ENCODE results near the gene CALD1.
A peak's percentile ranks its signal among the peaks of the same experiment; 100 is the strongest.

The CALD1 gene

GRCh38 chr7:134932707-134933370, 153.4 kb downstream of the CALD1 start:
- no peak for DNase-seq

GRCh38 chr7:134933460-134934068, 154.1 kb downstream of the CALD1 start:
- no peak for DNase-seq

- DNase-seq: no peak
Observed at GRCh38 chr7:134935701-134936100, 156.3 kb downstream of the CALD1 start.

- no peak for DNase-seq
Observed at GRCh38 chr7:134936893-134937510, 157.6 kb downstream of the CALD1 start.

GRCh38 chr7:134938141-134938540, 158.7 kb downstream of the CALD1 start:
- DNase-seq: no peak

- DNase-seq: no peak
Observed at GRCh38 chr7:134939136-134939535, 159.7 kb downstream of the CALD1 start.

- DNase-seq: no peak
Observed at GRCh38 chr7:134940729-134941128, 161.3 kb downstream of the CALD1 start.

GRCh38 chr7:134941185-134941900, 161.9 kb downstream of the CALD1 start:
- no peak for DNase-seq

- no peak for DNase-seq
Observed at GRCh38 chr7:134941952-134942351, 162.5 kb downstream of the CALD1 start.

GRCh38 chr7:134942690-134943466, 163.4 kb downstream of the CALD1 start:
- no peak for DNase-seq

- DNase-seq: peak; percentile 38
Observed at GRCh38 chr7:134943785-134944400, 164.5 kb downstream of the CALD1 start.

- no peak for DNase-seq
Observed at GRCh38 chr7:134945691-134946090, 166.3 kb downstream of the CALD1 start.

GRCh38 chr7:134946260-134946659, 166.8 kb downstream of the CALD1 start:
- no peak for DNase-seq

- DNase-seq: no peak
Observed at GRCh38 chr7:134947329-134947728, 167.9 kb downstream of the CALD1 start.

- no peak for DNase-seq
Observed at GRCh38 chr7:134947831-134948230, 168.4 kb downstream of the CALD1 start.

GRCh38 chr7:134948246-134948645, 168.8 kb downstream of the CALD1 start:
- no peak for DNase-seq

GRCh38 chr7:134948736-134949135, 169.3 kb downstream of the CALD1 start:
- DNase-seq: no peak

GRCh38 chr7:134949171-134949570, 169.7 kb downstream of the CALD1 start:
- DNase-seq: no peak

- DNase-seq: peak; percentile 1
Observed at GRCh38 chr7:134954197-134955082, 175.0 kb downstream of the CALD1 start.

- no peak for DNase-seq
Observed at GRCh38 chr7:134957005-134957404, 177.6 kb downstream of the CALD1 start.

- DNase-seq: no peak
Observed at GRCh38 chr7:134959810-134960209, 180.4 kb downstream of the CALD1 start.

All from COR-L47 (cell line).